ENCODE measurements around the gene ZP1.

The ZP1 gene

DNA sequence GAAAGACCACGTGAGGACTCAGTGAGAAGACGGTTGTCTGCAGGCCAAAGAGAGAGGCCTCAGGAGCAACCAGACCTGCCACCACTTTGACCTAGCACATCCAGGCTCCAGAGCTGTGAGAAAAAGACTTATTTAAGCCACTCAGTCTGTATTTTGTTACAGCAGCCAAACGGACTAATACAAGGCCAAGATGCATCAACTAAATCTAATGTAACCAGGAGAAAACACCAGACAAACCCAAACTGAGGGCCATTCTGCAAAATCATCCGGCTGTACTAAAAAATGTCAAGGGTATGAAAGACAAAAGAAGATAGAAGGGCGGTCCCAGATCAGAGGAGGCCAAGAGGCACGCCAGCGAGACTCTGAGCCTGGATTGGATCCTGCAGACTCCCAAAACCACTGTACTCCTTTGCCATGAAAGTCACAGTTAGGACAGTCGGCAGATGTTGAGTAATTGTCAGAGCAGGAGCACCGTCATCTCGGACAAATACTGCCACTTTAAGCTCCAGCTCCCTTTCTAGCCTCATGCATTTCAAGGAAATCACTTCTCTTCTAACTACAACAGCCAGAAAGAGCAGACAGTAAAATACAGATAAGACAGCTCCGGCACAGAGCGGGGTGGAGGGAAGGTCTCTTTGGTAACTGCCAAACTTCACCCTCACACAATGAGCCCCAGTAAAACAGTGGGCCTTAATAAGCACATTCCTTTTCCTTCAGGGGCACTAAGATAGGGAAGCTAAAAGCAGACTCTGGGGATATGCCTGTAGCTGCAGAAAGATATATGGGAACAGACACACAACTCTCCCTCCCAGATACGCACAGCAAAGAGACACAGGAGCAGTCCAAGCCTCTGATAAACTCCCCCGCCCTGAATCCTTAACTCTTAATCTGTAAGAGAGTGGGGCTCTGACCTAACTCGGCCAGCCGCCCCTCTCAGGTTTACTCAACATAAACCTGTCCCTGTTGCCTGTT lies 3.5 kb upstream of the ZP1 start:
- H3K4me3 Mint-ChIP-seq, result no peak overlapping the region
- H3K9me3 Mint-ChIP-seq, result no peaks in the 10 kb centered on the region
- peaks cover 11% of the 10 kb centered on the region for H3K4me1 Mint-ChIP-seq (ENCODE audit: low read depth)
- H3K36me3 Mint-ChIP-seq (ENCODE audit: low read depth), result no peaks in the 10 kb centered on the region
- H3K27me3 Mint-ChIP-seq, result no peaks in the 10 kb centered on the region
- no peak overlapping the region for H3K27ac Mint-ChIP-seq

- Mint-ChIP-seq H3K4me3 (no peak overlapping the region), H3K36me3 (ENCODE audit: low read depth) (no peaks in the 10 kb centered on the region), H3K27ac (no peak overlapping the region), H3K4me1 (ENCODE audit: low read depth) (peaks cover 6% of the 10 kb centered on the region), H3K9me3 (no peaks in the 10 kb centered on the region), H3K27me3 (no peaks in the 10 kb centered on the region)
Measured at GRCh38 chr11:60864856-60865513, 2.4 kb upstream of the ZP1 start.

- no peaks in the 10 kb centered on the region for H3K36me3 Mint-ChIP-seq (ENCODE audit: low read depth)
- no peaks in the 10 kb centered on the region for H3K9me3 Mint-ChIP-seq
- H3K4me1 Mint-ChIP-seq (ENCODE audit: low read depth), result peaks cover 24% of the 10 kb centered on the region
- H3K27ac Mint-ChIP-seq, result no peak overlapping the region
- no peak overlapping the region for H3K4me3 Mint-ChIP-seq
- H3K27me3 Mint-ChIP-seq, result no peaks in the 10 kb centered on the region
Measured at GRCh38 chr11:60867871-60868681, 734 bp downstream of the ZP1 start.

GRCh38 chr11:60868682-60869450 lies 1.5 kb downstream of the ZP1 start:
- Mint-ChIP-seq H3K27ac (no peak overlapping the region), H3K9me3 (no peaks in the 10 kb centered on the region), H3K27me3 (no peaks in the 10 kb centered on the region), H3K36me3 (ENCODE audit: low read depth) (no peaks in the 10 kb centered on the region), H3K4me3 (no peak overlapping the region), H3K4me1 (ENCODE audit: low read depth) (peaks cover 30% of the 10 kb centered on the region)

GRCh38 chr11:60869451-60869825 lies 2.1 kb downstream of the ZP1 start:
- Mint-ChIP-seq H3K36me3 (ENCODE audit: low read depth) (no peaks in the 10 kb centered on the region), H3K9me3 (no peaks in the 10 kb centered on the region), H3K4me1 (ENCODE audit: low read depth) (peaks cover 35% of the 10 kb centered on the region), H3K27me3 (no peaks in the 10 kb centered on the region), H3K4me3 (no peak overlapping the region), H3K27ac (no peak overlapping the region)

- H3K4me1 Mint-ChIP-seq (ENCODE audit: low read depth), result peaks cover 35% of the 10 kb centered on the region
- H3K4me3 Mint-ChIP-seq, result no peak overlapping the region
- no peaks in the 10 kb centered on the region for H3K9me3 Mint-ChIP-seq
- H3K27me3 Mint-ChIP-seq, result no peaks in the 10 kb centered on the region
- no peak overlapping the region for H3K27ac Mint-ChIP-seq
- no peaks in the 10 kb centered on the region for H3K36me3 Mint-ChIP-seq (ENCODE audit: low read depth)
Measured at GRCh38 chr11:60870276-60870675, 2.9 kb downstream of the ZP1 start.

GRCh38 chr11:60870733-60871377 lies 3.5 kb downstream of the ZP1 start:
- H3K4me1 Mint-ChIP-seq (ENCODE audit: low read depth), result peaks cover 35% of the 10 kb centered on the region
- H3K27ac Mint-ChIP-seq, result no peak overlapping the region
- no peaks in the 10 kb centered on the region for H3K27me3 Mint-ChIP-seq
- no peak overlapping the region for H3K4me3 Mint-ChIP-seq
- H3K9me3 Mint-ChIP-seq, result no peaks in the 10 kb centered on the region
- H3K36me3 Mint-ChIP-seq (ENCODE audit: low read depth), result no peaks in the 10 kb centered on the region

DNA sequence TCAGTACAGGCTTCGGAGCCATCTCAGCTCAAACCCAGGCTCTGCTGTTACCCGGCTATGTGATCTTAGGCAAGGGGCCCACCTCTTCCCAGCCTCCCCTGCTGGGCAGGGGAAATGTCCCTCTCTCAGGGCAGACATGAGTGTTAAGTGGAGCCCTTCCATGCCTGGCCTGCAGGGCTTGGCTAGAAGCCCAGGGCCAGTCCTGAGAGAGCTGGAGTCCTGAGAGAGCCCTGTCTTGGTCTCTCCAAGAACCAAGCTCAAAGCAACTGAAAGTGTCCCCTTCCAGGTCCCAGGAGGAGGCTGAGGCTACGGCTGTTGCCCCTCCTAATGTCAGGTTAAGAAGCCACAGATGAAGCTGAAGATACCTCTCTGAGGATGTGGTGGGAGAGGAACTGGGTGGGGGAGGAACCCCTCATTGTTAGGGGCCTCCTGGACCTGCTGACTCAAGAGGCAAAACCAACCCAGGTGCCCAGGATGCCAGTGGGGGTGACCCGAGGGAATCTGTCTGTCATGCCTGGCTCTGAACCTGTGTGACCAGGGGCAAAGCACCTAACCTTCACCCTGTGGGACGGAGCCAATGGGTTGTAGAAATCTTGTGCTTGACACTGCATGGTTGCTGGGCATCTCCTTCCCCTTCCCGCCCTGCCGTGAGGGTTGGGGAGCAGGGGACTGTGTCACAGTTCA lies 4.2 kb downstream of the ZP1 start:
- Mint-ChIP-seq H3K4me1 (ENCODE audit: low read depth) (peaks cover 35% of the 10 kb centered on the region), H3K27me3 (no peaks in the 10 kb centered on the region), H3K27ac (no peak overlapping the region)

DNA sequence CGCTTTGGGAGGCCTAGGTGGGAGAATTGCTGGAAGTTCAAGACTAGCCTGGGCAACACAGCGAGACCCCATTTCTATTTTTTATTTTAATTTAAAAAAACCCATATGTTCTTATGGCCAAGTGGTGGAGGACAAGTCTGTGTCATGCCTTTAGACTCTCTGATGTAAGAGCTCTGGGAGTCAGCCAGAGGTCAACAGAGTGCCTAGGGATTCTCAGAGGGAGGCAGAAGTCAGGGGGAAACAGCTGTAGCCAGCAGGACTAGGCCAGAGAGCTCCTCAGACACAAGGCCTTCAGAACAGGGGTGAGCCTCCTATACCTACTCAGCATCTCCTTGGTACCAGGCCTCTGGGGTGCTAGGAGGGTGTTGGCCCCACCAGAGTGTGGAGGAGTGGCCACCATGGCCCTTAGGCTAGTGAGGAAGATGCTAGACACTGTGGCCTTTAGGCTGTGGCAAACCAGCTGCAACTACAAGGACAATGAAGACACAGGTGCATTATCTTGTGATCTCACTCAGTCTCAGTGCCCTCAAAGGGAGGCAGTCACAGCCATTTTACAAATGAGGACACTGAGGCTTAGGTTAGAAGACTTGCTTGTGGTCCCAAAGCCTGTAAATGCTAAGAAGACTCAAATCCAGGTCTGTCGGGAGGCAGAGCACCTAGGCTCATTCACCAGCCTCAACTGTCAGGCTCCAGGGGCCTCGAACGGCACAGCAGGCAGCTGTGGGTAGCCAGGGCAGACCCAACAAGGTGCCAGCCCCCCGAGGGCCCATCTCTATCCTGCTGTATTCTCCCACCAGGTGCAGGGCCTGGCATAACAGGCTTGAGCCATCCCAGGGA lies 5.0 kb downstream of the ZP1 start:
- Mint-ChIP-seq H3K27ac (no peak overlapping the region), H3K4me1 (ENCODE audit: low read depth) (peaks cover 35% of the 10 kb centered on the region), H3K9me3 (no peaks in the 10 kb centered on the region), H3K27me3 (no peaks in the 10 kb centered on the region), H3K36me3 (ENCODE audit: low read depth) (peaks cover under 1% of the 10 kb centered on the region), H3K4me3 (no peak overlapping the region)

More for the DNA sequence above, 4.2 kb downstream of the ZP1 start:
- Mint-ChIP-seq H3K9me3 (no peaks in the 10 kb centered on the region), H3K36me3 (ENCODE audit: low read depth) (no peaks in the 10 kb centered on the region), H3K4me3 (no peak overlapping the region)

DNA sequence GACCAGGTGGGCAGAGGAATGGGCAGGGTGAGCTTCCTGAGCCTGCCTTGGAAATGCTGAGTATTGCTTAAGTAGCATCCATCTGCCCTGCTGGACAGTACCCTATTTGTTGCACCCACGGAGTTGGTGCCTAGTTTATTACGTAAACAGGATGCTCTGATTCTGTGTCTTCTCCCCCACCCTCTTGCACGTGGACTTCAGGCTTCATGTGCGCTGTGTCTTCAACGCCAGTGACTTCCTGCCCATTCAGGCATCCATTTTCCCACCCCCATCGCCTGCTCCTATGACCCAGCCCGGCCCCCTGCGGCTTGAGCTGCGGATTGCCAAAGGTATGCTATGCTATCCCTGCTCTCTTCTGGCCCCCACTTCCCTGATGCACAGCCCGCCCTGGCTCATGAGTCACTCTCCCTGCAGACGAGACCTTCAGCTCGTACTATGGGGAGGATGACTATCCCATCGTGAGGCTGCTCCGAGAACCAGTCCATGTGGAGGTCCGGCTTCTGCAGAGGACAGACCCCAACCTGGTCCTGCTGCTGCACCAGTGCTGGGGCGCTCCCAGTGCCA lies 5.7 kb downstream of the ZP1 start:
- no peak overlapping the region for H3K27ac Mint-ChIP-seq
- H3K27me3 Mint-ChIP-seq, result no peaks in the 10 kb centered on the region
- peaks cover 6% of the 10 kb centered on the region for H3K36me3 Mint-ChIP-seq (ENCODE audit: low read depth)
- no peaks in the 10 kb centered on the region for H3K9me3 Mint-ChIP-seq
- no peak overlapping the region for H3K4me3 Mint-ChIP-seq
- H3K4me1 Mint-ChIP-seq (ENCODE audit: low read depth), result peaks cover 35% of the 10 kb centered on the region

GRCh38 chr11:60873533-60873932 lies 6.2 kb downstream of the ZP1 start:
- peaks cover 33% of the 10 kb centered on the region for H3K4me1 Mint-ChIP-seq (ENCODE audit: low read depth)
- H3K4me3 Mint-ChIP-seq, result no peak overlapping the region
- no peak overlapping the region for H3K27ac Mint-ChIP-seq

DNA sequence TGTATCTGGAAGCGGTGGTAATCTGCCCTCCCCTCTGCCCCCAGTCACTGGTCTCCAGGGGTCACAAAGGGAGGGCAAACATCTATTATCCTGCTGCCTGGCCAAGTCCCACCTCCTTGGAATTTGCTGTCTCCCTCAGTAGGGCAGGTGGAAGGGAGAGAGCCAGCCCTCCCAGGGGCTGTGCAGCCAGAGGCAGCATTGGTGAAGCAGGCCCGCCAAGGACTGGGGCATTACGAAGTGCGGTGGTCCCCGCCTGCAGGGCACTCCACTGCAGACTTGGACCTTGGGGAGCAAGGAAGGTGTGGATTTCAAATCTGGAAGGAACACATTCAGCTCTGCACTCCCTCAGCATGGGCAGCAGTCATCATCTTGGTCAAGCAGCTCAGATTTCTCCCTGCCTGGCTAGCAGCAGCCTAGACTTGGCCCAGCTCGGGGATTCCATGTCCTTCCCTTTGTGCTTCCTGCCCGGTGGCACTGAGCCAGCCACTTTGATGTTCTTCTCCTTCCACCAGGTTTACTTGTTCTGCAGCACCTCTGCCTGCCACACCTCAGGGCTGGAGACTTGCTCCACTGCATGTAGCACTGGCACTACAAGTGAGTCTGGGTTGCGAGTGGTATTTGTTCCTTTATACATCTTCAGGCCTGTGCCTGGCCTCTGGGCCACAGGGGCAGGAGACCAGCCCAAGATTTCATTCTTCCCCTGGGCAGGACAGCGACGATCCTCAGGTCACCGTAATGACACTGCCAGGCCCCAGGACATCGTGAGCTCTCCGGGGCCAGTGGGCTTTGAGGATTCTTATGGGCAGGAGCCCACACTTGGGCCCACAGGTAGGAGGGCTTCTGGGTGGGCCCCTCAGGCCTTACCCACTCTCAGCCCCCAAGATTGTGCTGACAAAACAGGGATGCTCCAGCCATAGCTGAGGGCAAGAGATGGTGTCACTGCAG lies 7.4 kb downstream of the ZP1 start:
- H3K4me1 Mint-ChIP-seq (ENCODE audit: low read depth), result peaks cover 30% of the 10 kb centered on the region
- no peaks in the 10 kb centered on the region for H3K9me3 Mint-ChIP-seq
- peaks cover 11% of the 10 kb centered on the region for H3K36me3 Mint-ChIP-seq (ENCODE audit: low read depth)
- H3K27ac Mint-ChIP-seq, result no peak overlapping the region
- no peaks in the 10 kb centered on the region for H3K27me3 Mint-ChIP-seq
- no peak overlapping the region for H3K4me3 Mint-ChIP-seq

More at GRCh38 chr11:60873533-60873932, 6.2 kb downstream of the ZP1 start:
- Mint-ChIP-seq H3K27me3 (no peaks in the 10 kb centered on the region), H3K36me3 (ENCODE audit: low read depth) (peaks cover 6% of the 10 kb centered on the region), H3K9me3 (no peaks in the 10 kb centered on the region)
